Measurements from ENCODE around the gene FEN1. TPM values are rescaled to one million over a fixed set of nuclear protein-coding genes. Genes with fewer than 3 reads are reported as not detected.

FEN1 gene
- total and polyA plus RNA-seq, 8 donors = 13.9 to 42.4 (median 26.2) TPM

DNA sequence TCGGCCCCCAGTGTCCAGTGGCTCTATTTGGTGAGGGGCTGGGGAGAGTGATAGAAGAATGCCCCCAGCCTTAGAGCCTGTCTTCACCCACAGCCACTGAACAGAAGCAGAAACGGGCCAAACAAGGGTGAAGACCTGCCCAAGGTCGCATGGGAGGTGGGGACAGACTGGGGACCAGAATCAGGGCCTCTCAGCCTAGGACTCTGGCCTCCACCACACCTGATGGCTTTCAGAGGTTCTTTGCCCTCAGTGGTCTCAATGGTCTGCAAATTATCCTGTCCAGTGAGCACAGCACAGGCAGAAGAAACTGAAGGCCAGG lies 44.8 kb upstream of the FEN1 start:
- Histone ChIP-seq H3K9me3 (no peaks in the 10 kb centered on the region), H3K4me1 (peaks cover 3 to 11% of the 10 kb centered on the region in 2 donors), H3K4me3 (no peak overlapping the region), H3K27ac (no peak overlapping the region), H3K36me3 (peaks cover 0 to 15% of the 10 kb centered on the region in 2 donors), H3K27me3 (peaks cover 0 to 33% of the 10 kb centered on the region in 2 donors)
- DNase-seq = no peak
- intact Hi-C loops (cut with DNase I) = no loop called here
- ATAC-seq = no peak
- no peak for TF ChIP-seq CTCF (IDR thresholded peaks at IDR 0.05)

GRCh38 chr11:61749591-61750217 lies 43.0 kb upstream of the FEN1 start:
- DNase-seq (no peak), ATAC-seq (no peak)
- Histone ChIP-seq H3K9me3 (no peaks in the 10 kb centered on the region), H3K36me3 (peaks cover 0 to 2% of the 10 kb centered on the region in 2 donors), H3K27me3 (peaks cover 0 to 44% of the 10 kb centered on the region in 2 donors), H3K27ac (no peak overlapping the region), H3K4me3 (no peak overlapping the region), H3K4me1 (peaks cover 3 to 11% of the 10 kb centered on the region in 2 donors)
- intact Hi-C loops (cut with DNase I) = no loop called here
- TF ChIP-seq CTCF (IDR thresholded peaks at IDR 0.05) = no peak

DNA sequence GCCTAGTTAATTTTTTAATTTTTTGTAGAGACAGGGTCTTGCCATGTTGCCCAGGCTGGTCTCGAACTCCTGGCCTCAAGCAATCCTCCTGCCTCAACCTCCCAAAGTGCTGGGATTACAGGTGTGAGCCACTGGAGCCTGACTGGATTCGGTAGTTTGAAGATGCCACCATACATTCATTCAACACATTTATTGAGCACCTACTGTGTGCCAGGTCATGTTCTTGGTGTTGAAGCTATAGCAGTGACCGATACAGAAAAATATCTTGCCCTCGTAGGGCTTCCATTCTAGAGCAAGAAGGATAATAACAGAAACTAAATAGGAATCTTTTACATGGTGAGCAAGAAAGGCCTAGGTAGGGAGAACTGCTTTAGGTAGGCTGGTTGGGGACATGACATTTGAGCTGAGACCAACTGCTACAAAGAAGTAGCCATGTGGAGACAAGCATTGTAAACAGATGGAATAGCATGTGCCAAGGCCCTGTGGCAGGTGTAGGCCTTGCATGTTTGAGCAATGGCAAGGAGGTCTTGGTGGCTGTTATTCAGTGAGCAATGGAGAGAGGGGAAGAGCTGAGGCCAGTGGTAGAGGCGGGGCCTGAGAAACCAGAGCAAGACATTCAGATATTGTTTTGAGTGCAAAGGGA lies 42.0 kb upstream of the FEN1 start:
- peaks cover 3 to 12% of the 10 kb centered on the region in 2 donors for H3K4me1 ChIP-seq
- no peak for TF ChIP-seq CTCF (IDR thresholded peaks at IDR 0.05)
- no peak for ATAC-seq
- no peak for DNase-seq
- no peaks in the 10 kb centered on the region for H3K9me3 ChIP-seq
- peaks cover 0 to 44% of the 10 kb centered on the region in 2 donors for H3K27me3 ChIP-seq
- no peak overlapping the region for H3K4me3 ChIP-seq
- no peak overlapping the region for H3K27ac ChIP-seq
- intact Hi-C loops (cut with DNase I) = no loop called here
- H3K36me3 ChIP-seq = no peaks in the 10 kb centered on the region

- ATAC-seq = no peak
Observed at GRCh38 chr11:61751384-61751783, 41.3 kb upstream of the FEN1 start.

More at GRCh38 chr11:61751384-61751783, 41.3 kb upstream of the FEN1 start:
- Histone ChIP-seq H3K27me3 (peaks cover 0 to 44% of the 10 kb centered on the region in 2 donors), H3K9me3 (no peaks in the 10 kb centered on the region), H3K4me3 (no peak overlapping the region), H3K27ac (no peak overlapping the region), H3K36me3 (no peaks in the 10 kb centered on the region), H3K4me1 (peaks cover 3 to 18% of the 10 kb centered on the region in 2 donors)
- intact Hi-C loops (cut with DNase I) = no loop called here
- no peak for DNase-seq
- TF ChIP-seq CTCF (IDR thresholded peaks at IDR 0.05) = no peak
